K562 (cell line): ENCODE data around the gene TPRG1L. TPM values are rescaled to one million over a fixed set of nuclear protein-coding genes. Genes with fewer than 3 reads are reported as not detected.

Source experiments
- ARID1B ChIP-seq: fragments of 450-650 bp; IDR thresholded peaks from 2 replicates; pipeline ENCODE4 v1.6.1; 2016; ENCODE audit warnings: antibody characterized with exemption, mild to moderate bottlenecking, inconsistent platforms
- BCLAF1 ChIP-seq, 2 experiments: fragments of 450-650 bp in 1 of 2; IDR thresholded peaks; 2 replicates each; pipeline ENCODE4 v1.6.1; 2011 to 2017; ENCODE audit warnings: low read depth in 2 of 2, antibody characterized with exemption in 1 of 2, borderline replicate concordance in 1 of 2, low read length in 1 of 2, mild to moderate bottlenecking in 1 of 2, mixed read lengths in 1 of 2; ENCODE audit not compliant: control insufficient read depth in 1 of 2
- CBX2 ChIP-seq: fragments of 200-600 bp; sonication (generic); IDR thresholded peaks from one replicate; pipeline ENCODE4 v1.6.1; 2012; ENCODE audit warnings: mild to moderate bottlenecking, low read length, inconsistent platforms; ENCODE audit not compliant: insufficient read depth, poor library complexity, severe bottlenecking
- CCAR2 ChIP-seq: fragments of 200-400 bp; formaldehyde crosslinking; IDR thresholded peaks from 2 replicates; pipeline ENCODE4 v1.6.1; 2017; ENCODE audit warnings: mild to moderate bottlenecking, low read depth, low read length
- ETS1 ChIP-seq: conservative IDR thresholded peaks from 2 replicates; pipeline ENCODE4 v1.6.1; 2011; ENCODE audit warnings: low read depth, mild to moderate bottlenecking, low read length; ENCODE audit not compliant: control insufficient read depth
- GATAD2B ChIP-seq: fragments of 450-650 bp; IDR thresholded peaks from 2 replicates; pipeline ENCODE4 v1.6.1; 2017; ENCODE audit warnings: mild to moderate bottlenecking, borderline replicate concordance
- JUND ChIP-seq, 2 experiments: IDR thresholded peaks; 2 replicates in 1 of 2; 3 replicates in 1 of 2; pipeline ENCODE4 v1.6.1; 2011; ENCODE audit warnings: borderline replicate concordance in 2 of 2, low read depth in 2 of 2, low read length in 2 of 2, improper control_type of control experiment in 1 of 2, missing biosample characterization in 1 of 2, missing genetic modification characterization in 1 of 2, missing genetic modification reagents in 1 of 2
- KLF16 ChIP-seq: IDR thresholded peaks from 2 replicates; pipeline ENCODE4 v1.6.1; 2016; ENCODE audit warnings: antibody characterized with exemption
- MYC ChIP-seq, 2 experiments: fragments of 250-450 bp in 1 of 2; sonication (Bioruptor Pico) in 1 of 2; IDR thresholded peaks; 2 replicates each; pipeline versions ENCODE4 v1.5.1 to v1.6.1; 2012 to 2021; ENCODE audit warnings: low read depth in 2 of 2, borderline replicate concordance in 1 of 2, improper control_type of control experiment in 1 of 2, low read length in 1 of 2, mild to moderate bottlenecking in 1 of 2, moderate library complexity in 1 of 2
- RBM25 ChIP-seq: fragments of 200-400 bp; formaldehyde crosslinking; IDR thresholded peaks from 2 replicates; pipeline ENCODE4 v1.6.1; 2018; ENCODE audit warnings: low read length, low read depth, moderate library complexity; ENCODE audit not compliant: severe bottlenecking
- SAFB2 ChIP-seq: fragments of 200-400 bp; formaldehyde crosslinking; IDR thresholded peaks from 2 replicates; pipeline ENCODE4 v1.6.1; 2018; ENCODE audit warnings: borderline replicate concordance, low read length, low read depth, moderate library complexity; ENCODE audit not compliant: severe bottlenecking
- SMARCA4 ChIP-seq: fragments of 450-650 bp; IDR thresholded peaks from 2 replicates; pipeline ENCODE4 v1.6.1; 2016
- SNAPC5 ChIP-seq: fragments of 250-450 bp; sonication (Bioruptor Pico); IDR thresholded peaks from 2 replicates; pipeline ENCODE4 v1.8.0; 2021; ENCODE audit warnings: moderate library complexity, mild to moderate bottlenecking, inconsistent platforms
- SOX6 ChIP-seq: fragments of 450-650 bp; IDR thresholded peaks from 2 replicates; pipeline ENCODE4 v1.6.1; 2014; ENCODE audit warnings: mild to moderate bottlenecking
- SUPT5H ChIP-seq: fragments of 450-650 bp; IDR thresholded peaks from 2 replicates; pipeline ENCODE4 v1.6.1; 2016
- TBP ChIP-seq: optimal IDR thresholded peaks from 2 replicates; pipeline ENCODE3; 2011; ENCODE audit warnings: low read depth, low read length, improper control_type of control experiment
- TEAD4 ChIP-seq, 2 experiments: sonication (generic) in 1 of 2; formaldehyde crosslinking in 1 of 2; IDR thresholded peaks; 2 replicates each; pipeline versions ENCODE4 v1.6.1 to v1.8.0; 2012 to 2022; ENCODE audit warnings: borderline replicate concordance in 1 of 2, inconsistent platforms in 1 of 2, low read length in 1 of 2, mild to moderate bottlenecking in 1 of 2, missing genetic modification reagents in 1 of 2
- ZC3H11A ChIP-seq: IDR thresholded peaks from 2 replicates; pipeline ENCODE4 v1.6.1; 2012; ENCODE audit warnings: low read depth, low read length, improper control_type of control experiment
- ZFP36 ChIP-seq: fragments of 150-350 bp; IDR thresholded peaks from 2 replicates; pipeline ENCODE4 v1.6.1; 2018; ENCODE audit warnings: low read length, low read depth; ENCODE audit not compliant: partially characterized antibody
- ZNF3 ChIP-seq: fragments of 250-450 bp; sonication (Bioruptor Pico); IDR thresholded peaks from 2 replicates; pipeline ENCODE4 v1.5.0; 2021; ENCODE audit warnings: mild to moderate bottlenecking, moderate library complexity
- ZNF586 ChIP-seq: fragments of 450-650 bp; formaldehyde crosslinking; conservative IDR thresholded peaks from 2 replicates; pipeline ENCODE4 v1.4.0; 2020; ENCODE audit warnings: mild to moderate bottlenecking, moderate library complexity
- ZNF696 ChIP-seq: fragments of 250-450 bp; sonication (Bioruptor Pico); conservative IDR thresholded peaks from 2 replicates; pipeline ENCODE4 v1.4.0; 2020; ENCODE audit warnings: mild to moderate bottlenecking, moderate library complexity
- ZNF778 ChIP-seq: fragments of 450-650 bp; formaldehyde crosslinking; IDR thresholded peaks from 2 replicates; pipeline ENCODE4 v1.4.0; 2020; ENCODE audit warnings: mild to moderate bottlenecking, moderate library complexity
- polyA plus RNA-seq, 8 experiments: library from polyadenylated mRNA; depleted of rRNA in 4 of 8; stranded (reverse) in 5 of 8; unstranded in 3 of 8; fragments of >200 nt; fragmentation: Nextera tagmentation in 2 of 8; fragmentation: Illumina TruSeq in 1 of 8; extraction: Ambion mirVana in 2 of 8; extraction: Trizol in 1 of 8; gene quantifications; 2 replicates each; pipeline versions ENCODE4 v1.2.1 to v1.2.3, GENCODE V29; 2011 to 2014; ENCODE audit warnings: inconsistent platforms in 1 of 8, missing spikeins in 1 of 8
- total RNA-seq, 7 experiments: library from RNA; depleted of rRNA in 6 of 7; stranded (reverse); fragments of >200 nt in 6 of 7; fragmentation: Illumina TruSeq in 2 of 7; extraction: Trizol in 2 of 7; gene quantifications; 2 replicates each; pipeline versions ENCODE4 v1.2.1 to v1.2.3, GENCODE V29; 2011 to 2021; ENCODE audit warnings: low replicate concordance in 1 of 7

TPRG1L gene
- total and polyA plus RNA-seq, 9 of the 15 experiments (the other 6 are each of a cell fraction or from before 2014, with no cell fraction given), result 1.6 to 11.0 (median 6.2) TPM

- TF ChIP-seq BCLAF1 (IDR thresholded peaks at IDR 0.05; ENCODE audit: borderline replicate concordance in 1 of 2, control insufficient read depth in 1 of 2, low read depth in 2 of 2, low read length in 1 of 2) (no peak), GATAD2B (no peak), RBM25 (peak; percentile 99), TBP (no peak), ZNF696 (no peak), ETS1 (no peak; the same call in 1 of the 2 replicates), SOX6 (no peak), ARID1B (no peak), KLF16 (no peak), SNAPC5 (no peak), SMARCA4 (no peak), SUPT5H (no peak), ZNF3 (no peak), TEAD4 (IDR thresholded peaks at IDR 0.05; ENCODE audit: low read length) (no peak), TEAD4 (CRISPR knock-in tag; IDR thresholded peaks at IDR 0.05; ENCODE audit: borderline replicate concordance) (no peak), SAFB2 (no peak), ZNF778 (CRISPR knock-in tag) (no peak), CBX2 (no peak), ZFP36 (no peak), ZNF586 (no peak), CCAR2 (no peak), MYC (IDR thresholded peaks at IDR 0.05; ENCODE audit: low read depth, low read length) (peak; percentile 57; the same call in 1 of the 2 replicates), MYC (CRISPR knock-in tag; IDR thresholded peaks at IDR 0.05; ENCODE audit: borderline replicate concordance, low read depth) (no peak), JUND (IDR thresholded peaks at IDR 0.05; ENCODE audit: borderline replicate concordance, low read depth, low read length) (peak; percentile 27; the same call in 1 of the 2 replicates), JUND (tag; IDR thresholded peaks at IDR 0.05; ENCODE audit: borderline replicate concordance, low read depth, low read length) (no peak), ZC3H11A (no peak)
Measured at GRCh38 chr1:3624200-3625136, at the start of gene TPRG1L (continued).
